Fibroblast of lung (primary cell): ENCODE measurements around the gene ADARB1.

Experiments
- CTCF ChIP-seq, 2 donors: IDR thresholded peaks in 1 of 2; conservative IDR thresholded peaks in 1 of 2; 1 replicate in 1 of 2; 2 replicates in 1 of 2; pipeline ENCODE4 v1.5.1; 2011 to 2012; ENCODE audit warnings: low read length in 2 of 2, control low read depth in 1 of 2, inconsistent platforms in 1 of 2, low read depth in 1 of 2, mild to moderate bottlenecking in 1 of 2
- EZH2 ChIP-seq: IDR thresholded peaks from 2 replicates; pipeline ENCODE4 v1.5.1; 2012; ENCODE audit warnings: low read length, control low read depth, mild to moderate bottlenecking; ENCODE audit errors: missing control alignments

- no peak for TF ChIP-seq CTCF (conservative IDR thresholded peaks at IDR 0.05 in 1 of 2, IDR thresholded peaks at IDR 0.05 in 1 of 2; ENCODE audit: low read depth in 1 of 2, low read length in 2 of 2)
- TF ChIP-seq EZH2, result no peak
Observed at GRCh38 chr21:45169682-45170081, 95.3 kb downstream of the ADARB1 start.
